Liver (tissue), 9 donors: ENCODE measurements around the gene TREX2. TPM values are rescaled to one million over a fixed set of nuclear protein-coding genes. Genes with fewer than 3 reads are reported as not detected.

Source experiments
- DNase-seq: peaks from one replicate; pipeline ENCODE4 v3.0.0-alpha.2; 2017; ENCODE audit warnings: low spot score
- H3K27ac ChIP-seq, 2 donors: one replicate each; pipeline ENCODE4 v1.7.0; 2013; ENCODE audit warnings: inconsistent platforms in 2 of 2, low read length in 2 of 2, control low read depth in 1 of 2, low read depth in 1 of 2, mild to moderate bottlenecking in 1 of 2
- H3K27me3 ChIP-seq, 4 donors: one replicate each; pipeline versions ENCODE4 v1.6.1 to v1.7.0; 2013; ENCODE audit warnings: low read length in 3 of 4, inconsistent platforms in 1 of 4, mild to moderate bottlenecking in 1 of 4, moderate library complexity in 1 of 4; ENCODE audit not compliant: control insufficient read depth in 4 of 4, insufficient read depth in 4 of 4
- H3K36me3 ChIP-seq, 4 donors: one replicate each; pipeline versions ENCODE4 v1.6.1 to v1.7.0; 2013; ENCODE audit warnings: low read length in 3 of 4, mild to moderate bottlenecking in 3 of 4, low read depth in 1 of 4, moderate library complexity in 1 of 4; ENCODE audit not compliant: control insufficient read depth in 4 of 4, insufficient read depth in 3 of 4
- H3K4me1 ChIP-seq, 4 donors: one replicate each; pipeline versions ENCODE4 v1.6.1 to v1.7.0; 2013; ENCODE audit warnings: low read length in 3 of 4, mild to moderate bottlenecking in 3 of 4, moderate library complexity in 1 of 4; ENCODE audit not compliant: control insufficient read depth in 4 of 4, insufficient read depth in 4 of 4
- H3K4me3 ChIP-seq, 3 donors: one replicate each; pipeline versions ENCODE4 v1.6.1 to v1.7.0; 2013; ENCODE audit warnings: low read length in 3 of 3, control low read depth in 1 of 3, low read depth in 1 of 3, mild to moderate bottlenecking in 1 of 3
- H3K9ac ChIP-seq, 2 donors: one replicate each; pipeline ENCODE4 v1.7.0; 2013; ENCODE audit warnings: low read length in 2 of 2, mild to moderate bottlenecking in 2 of 2, moderate library complexity in 2 of 2, control low read depth in 1 of 2, low read depth in 1 of 2
- H3K9me3 ChIP-seq, 4 donors: one replicate each; pipeline versions ENCODE4 v1.6.1 to v1.7.0; 2013; ENCODE audit warnings: low read length in 3 of 4; ENCODE audit not compliant: control insufficient read depth in 4 of 4
- CTCF ChIP-seq: fragments of 150-350 bp; IDR thresholded peaks from 2 replicates; pipeline ENCODE4 v1.5.1; 2017; ENCODE audit warnings: improper control_type of control experiment, low read depth, low read length; ENCODE audit not compliant: missing input control
- FOXA1 ChIP-seq: IDR thresholded peaks from 2 replicates; pipeline ENCODE4 v1.6.1; 2016; ENCODE audit warnings: antibody characterized with exemption
- FOXA2 ChIP-seq: IDR thresholded peaks from 2 replicates; pipeline ENCODE4 v1.6.1; 2016; ENCODE audit warnings: antibody characterized with exemption
- GABPA ChIP-seq, 2 donors: IDR thresholded peaks in 1 of 2; conservative IDR thresholded peaks in 1 of 2; 2 replicates each; pipeline ENCODE4 v1.6.1; 2016; ENCODE audit warnings: antibody characterized with exemption in 2 of 2, mild to moderate bottlenecking in 1 of 2, moderate library complexity in 1 of 2
- HNF4A ChIP-seq, 2 donors: conservative IDR thresholded peaks; 2 replicates each; pipeline ENCODE4 v1.6.1; 2016; ENCODE audit warnings: antibody characterized with exemption in 2 of 2, mild to moderate bottlenecking in 2 of 2
- HNF4G ChIP-seq: IDR thresholded peaks from 2 replicates; pipeline ENCODE4 v1.6.1; 2016; ENCODE audit warnings: antibody characterized with exemption
- JUND ChIP-seq, 2 donors: IDR thresholded peaks; 2 replicates each; pipeline ENCODE4 v1.6.1; 2016; ENCODE audit warnings: antibody characterized with exemption in 2 of 2
- MAX ChIP-seq: IDR thresholded peaks from 2 replicates; pipeline ENCODE4 v1.6.1; 2016; ENCODE audit warnings: antibody characterized with exemption
- NR2F2 ChIP-seq: IDR thresholded peaks from 2 replicates; pipeline ENCODE4 v1.6.1; 2016; ENCODE audit warnings: antibody characterized with exemption
- RAD21 ChIP-seq, 2 donors: IDR thresholded peaks; 2 replicates each; pipeline ENCODE4 v1.6.1; 2016; ENCODE audit warnings: antibody characterized with exemption in 2 of 2, mild to moderate bottlenecking in 2 of 2
- RXRA ChIP-seq, 2 donors: IDR thresholded peaks; 2 replicates each; pipeline ENCODE4 v1.6.1; 2017 to 2018; ENCODE audit warnings: antibody characterized with exemption in 2 of 2, mild to moderate bottlenecking in 1 of 2
- SP1 ChIP-seq: IDR thresholded peaks from 2 replicates; pipeline ENCODE4 v1.6.1; 2018; ENCODE audit warnings: antibody characterized with exemption, mild to moderate bottlenecking
- TAF1 ChIP-seq: conservative IDR thresholded peaks from 2 replicates; pipeline ENCODE4 v1.6.1; 2016; ENCODE audit warnings: antibody characterized with exemption, mild to moderate bottlenecking
- YY1 ChIP-seq: IDR thresholded peaks from 2 replicates; pipeline ENCODE4 v1.6.1; 2016; ENCODE audit warnings: antibody characterized with exemption, mild to moderate bottlenecking
- WGBS: extraction: QIAGEN DNeasy Blood & Tissue Kit; methylation state at CpG from one replicate; pipeline ENCODE4 v1.1.7; 2013; 5-methylcytosine and 5-hydroxymethylcytosine counted together
- polyA plus RNA-seq, 2 donors: library from polyadenylated mRNA; stranded (reverse) in 1 of 2; unstranded in 1 of 2; fragments of 200-250 nt in 1 of 2; fragments of >200 nt in 1 of 2; fragmentation: Nextera tagmentation in 1 of 2; extraction: Ambion mirVana in 1 of 2; gene quantifications; one replicate each; pipeline versions ENCODE4 v1.2.1 to v1.2.3, GENCODE V29; 2013 to 2015
- total RNA-seq, 2 donors: library from RNA; depleted of rRNA; stranded (reverse); fragments of >200 nt; gene quantifications; one replicate each; pipeline ENCODE4 v1.2.3, GENCODE V29; 2014
- TF ChIP-seq, protein P1 (sequence below): IDR thresholded peaks from 2 replicates; pipeline ENCODE4 v1.6.1; 2016; ENCODE audit warnings: antibody characterized with exemption, mild to moderate bottlenecking
- TF ChIP-seq, protein P2 (sequence below): IDR thresholded peaks from 2 replicates; pipeline ENCODE4 v1.6.1; 2016; ENCODE audit warnings: antibody characterized with exemption
- TF ChIP-seq, protein P3 (sequence below): IDR thresholded peaks from 2 replicates; pipeline ENCODE4 v1.6.1; 2016; ENCODE audit warnings: antibody characterized with exemption
- donor health status: healthy.
- donor health status: healthy.
- donor health status: healthy.
- donor health status: healthy.
- donor health status: healthy.

TREX2 gene
- total and polyA plus RNA-seq, 4 donors: 0.13 to 1.3 (median 1.2) TPM; not detected in 1

- TF ChIP-seq, protein P1, sequence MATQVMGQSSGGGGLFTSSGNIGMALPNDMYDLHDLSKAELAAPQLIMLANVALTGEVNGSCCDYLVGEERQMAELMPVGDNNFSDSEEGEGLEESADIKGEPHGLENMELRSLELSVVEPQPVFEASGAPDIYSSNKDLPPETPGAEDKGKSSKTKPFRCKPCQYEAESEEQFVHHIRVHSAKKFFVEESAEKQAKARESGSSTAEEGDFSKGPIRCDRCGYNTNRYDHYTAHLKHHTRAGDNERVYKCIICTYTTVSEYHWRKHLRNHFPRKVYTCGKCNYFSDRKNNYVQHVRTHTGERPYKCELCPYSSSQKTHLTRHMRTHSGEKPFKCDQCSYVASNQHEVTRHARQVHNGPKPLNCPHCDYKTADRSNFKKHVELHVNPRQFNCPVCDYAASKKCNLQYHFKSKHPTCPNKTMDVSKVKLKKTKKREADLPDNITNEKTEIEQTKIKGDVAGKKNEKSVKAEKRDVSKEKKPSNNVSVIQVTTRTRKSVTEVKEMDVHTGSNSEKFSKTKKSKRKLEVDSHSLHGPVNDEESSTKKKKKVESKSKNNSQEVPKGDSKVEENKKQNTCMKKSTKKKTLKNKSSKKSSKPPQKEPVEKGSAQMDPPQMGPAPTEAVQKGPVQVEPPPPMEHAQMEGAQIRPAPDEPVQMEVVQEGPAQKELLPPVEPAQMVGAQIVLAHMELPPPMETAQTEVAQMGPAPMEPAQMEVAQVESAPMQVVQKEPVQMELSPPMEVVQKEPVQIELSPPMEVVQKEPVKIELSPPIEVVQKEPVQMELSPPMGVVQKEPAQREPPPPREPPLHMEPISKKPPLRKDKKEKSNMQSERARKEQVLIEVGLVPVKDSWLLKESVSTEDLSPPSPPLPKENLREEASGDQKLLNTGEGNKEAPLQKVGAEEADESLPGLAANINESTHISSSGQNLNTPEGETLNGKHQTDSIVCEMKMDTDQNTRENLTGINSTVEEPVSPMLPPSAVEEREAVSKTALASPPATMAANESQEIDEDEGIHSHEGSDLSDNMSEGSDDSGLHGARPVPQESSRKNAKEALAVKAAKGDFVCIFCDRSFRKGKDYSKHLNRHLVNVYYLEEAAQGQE: no peak
- TF ChIP-seq TAF1 (no peak), NR2F2 (no peak), HNF4G (no peak), RXRA (IDR thresholded peaks at IDR 0.05) (no peak), MAX (no peak)
- TF ChIP-seq, protein P2, sequence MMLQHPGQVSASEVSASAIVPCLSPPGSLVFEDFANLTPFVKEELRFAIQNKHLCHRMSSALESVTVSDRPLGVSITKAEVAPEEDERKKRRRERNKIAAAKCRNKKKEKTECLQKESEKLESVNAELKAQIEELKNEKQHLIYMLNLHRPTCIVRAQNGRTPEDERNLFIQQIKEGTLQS: no peak
Observed at GRCh38 chrX:153406011-153406410, 39.8 kb downstream of the TREX2 start (continued).

GRCh38 chrX:153405426-153405825 lies 40.4 kb downstream of the TREX2 start:
- 65% methylated on average over 5 of the region's 5 CpGs for WGBS
- DNase-seq: no peak
- H3K4me3 ChIP-seq: no peak overlapping the region

More at GRCh38 chrX:153405426-153405825, 40.4 kb downstream of the TREX2 start:
- Histone ChIP-seq H3K27ac (no peak overlapping the region), H3K36me3 (no peaks in the 10 kb centered on the region), H3K27me3 (no peaks in the 10 kb centered on the region), H3K4me1 (peaks cover 0 to 5% (median 1%) of the 10 kb centered on the region in 4 donors), H3K9me3 (peaks cover 0 to 2% (median 0%) of the 10 kb centered on the region in 4 donors), H3K9ac (no peak overlapping the region)
- TF ChIP-seq MAX (no peak), GABPA (IDR thresholded peaks at IDR 0.05 in 1 of 2, conservative IDR thresholded peaks at IDR 0.05 in 1 of 2) (no peak), HNF4A (conservative IDR thresholded peaks at IDR 0.05) (no peak), SP1 (no peak), CTCF (no peak), RXRA (IDR thresholded peaks at IDR 0.05) (no peak), HNF4G (no peak), TAF1 (no peak), FOXA1 (no peak), FOXA2 (no peak), RAD21 (IDR thresholded peaks at IDR 0.05) (no peak), JUND (IDR thresholded peaks at IDR 0.05) (no peak), YY1 (no peak)
- TF ChIP-seq, protein P1: no peak
- TF ChIP-seq, protein P3, sequence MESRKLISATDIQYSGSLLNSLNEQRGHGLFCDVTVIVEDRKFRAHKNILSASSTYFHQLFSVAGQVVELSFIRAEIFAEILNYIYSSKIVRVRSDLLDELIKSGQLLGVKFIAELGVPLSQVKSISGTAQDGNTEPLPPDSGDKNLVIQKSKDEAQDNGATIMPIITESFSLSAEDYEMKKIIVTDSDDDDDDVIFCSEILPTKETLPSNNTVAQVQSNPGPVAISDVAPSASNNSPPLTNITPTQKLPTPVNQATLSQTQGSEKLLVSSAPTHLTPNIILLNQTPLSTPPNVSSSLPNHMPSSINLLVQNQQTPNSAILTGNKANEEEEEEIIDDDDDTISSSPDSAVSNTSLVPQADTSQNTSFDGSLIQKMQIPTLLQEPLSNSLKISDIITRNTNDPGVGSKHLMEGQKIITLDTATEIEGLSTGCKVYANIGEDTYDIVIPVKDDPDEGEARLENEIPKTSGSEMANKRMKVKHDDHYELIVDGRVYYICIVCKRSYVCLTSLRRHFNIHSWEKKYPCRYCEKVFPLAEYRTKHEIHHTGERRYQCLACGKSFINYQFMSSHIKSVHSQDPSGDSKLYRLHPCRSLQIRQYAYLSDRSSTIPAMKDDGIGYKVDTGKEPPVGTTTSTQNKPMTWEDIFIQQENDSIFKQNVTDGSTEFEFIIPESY: no peak
